ENCODE measurements around the gene HOXB1.

HOXB1 gene

DNA sequence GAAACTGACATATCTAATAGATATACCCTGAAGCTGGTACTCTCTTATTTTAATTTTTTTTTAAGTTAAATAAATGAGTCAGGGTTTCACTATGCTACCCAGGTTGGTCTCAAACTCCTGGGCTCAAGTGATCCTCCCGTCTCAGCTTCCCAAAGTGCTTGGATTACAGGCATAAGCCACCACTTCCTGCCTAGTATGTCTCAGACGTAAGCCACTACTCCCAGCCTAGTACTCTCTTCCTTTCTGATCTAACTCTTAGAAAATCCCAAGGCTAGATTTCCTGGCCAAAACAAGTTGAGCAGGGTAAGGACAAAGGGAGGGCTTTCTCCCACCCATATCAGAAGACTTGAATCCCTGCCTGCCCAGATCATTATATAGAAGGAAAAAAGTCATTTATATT is 33.7 kb downstream of the HOXB1 start:
- in situ Hi-C loops (cut with MboI; ENCODE audit: low pct_unique_long_range_greater_than_20kb, low sequenced_read_pairs, unreplicated experiment): no loop called here
- DNase-seq (ENCODE audit: low spot score): no peak
- TF ChIP-seq CTCF (IDR thresholded peaks at IDR 0.05; ENCODE audit: extremely low read depth, insufficient read depth, missing control alignments): no peak

- DNase-seq (ENCODE audit: low spot score): no peak
- TF ChIP-seq CTCF (IDR thresholded peaks at IDR 0.05; ENCODE audit: extremely low read depth, insufficient read depth, missing control alignments): no peak
- in situ Hi-C loops (cut with MboI; ENCODE audit: low pct_unique_long_range_greater_than_20kb, low sequenced_read_pairs, unreplicated experiment): no loop called here
These were observed 36.5 kb downstream of the HOXB1 start for GRCh38 chr17:48494335-48494734.

DNA sequence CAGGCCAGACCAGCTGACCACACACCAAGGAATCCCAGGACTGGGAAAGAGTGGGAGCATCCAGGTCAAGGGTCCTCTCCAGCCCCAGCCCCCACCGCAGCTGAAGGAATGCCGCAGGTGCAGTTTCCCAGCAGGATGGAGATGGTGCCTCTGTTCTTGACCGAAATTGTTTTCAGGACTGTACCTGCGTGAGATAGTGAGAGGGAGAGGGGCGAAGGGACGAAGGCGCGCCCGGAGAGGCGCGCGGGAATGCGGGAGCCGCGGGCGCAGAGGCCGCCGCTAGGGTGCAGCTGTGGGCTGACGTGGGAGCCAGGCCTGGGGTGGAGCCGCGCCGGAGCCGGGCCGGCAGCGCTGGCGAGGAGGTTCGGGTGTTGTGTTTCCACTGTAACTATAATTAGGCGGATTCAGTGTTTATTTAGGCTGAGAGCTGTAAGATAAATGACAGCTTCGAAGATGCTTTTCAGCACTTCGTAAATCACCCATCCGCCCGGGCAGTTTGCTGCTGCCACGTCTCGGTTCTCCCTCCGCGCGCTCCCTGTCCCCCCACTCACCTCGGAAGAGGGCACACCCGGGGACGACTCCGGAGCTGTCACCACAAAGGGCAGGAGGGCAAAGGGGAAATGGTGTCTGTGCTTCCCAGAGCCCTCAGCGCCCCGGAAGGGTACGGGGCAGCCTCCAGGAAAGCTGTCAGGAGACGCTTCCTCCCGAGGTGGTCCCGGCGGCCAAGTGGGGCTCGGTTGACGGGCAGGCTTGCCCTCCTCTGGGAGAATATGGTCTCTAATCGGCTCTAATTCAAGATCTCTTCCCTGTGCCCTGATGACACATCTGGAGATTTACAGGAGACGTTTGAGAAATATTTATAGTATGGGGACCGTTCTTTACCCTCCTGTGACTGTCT is 38.2 kb downstream of the HOXB1 start:
- in situ Hi-C loops (cut with MboI; ENCODE audit: low pct_unique_long_range_greater_than_20kb, low sequenced_read_pairs, unreplicated experiment): no loop called here
- DNase-seq (ENCODE audit: low spot score): peak; percentile 84
- TF ChIP-seq CTCF (IDR thresholded peaks at IDR 0.05; ENCODE audit: extremely low read depth, insufficient read depth, missing control alignments): peak; percentile 95

- in situ Hi-C loops (cut with MboI; ENCODE audit: low pct_unique_long_range_greater_than_20kb, low sequenced_read_pairs, unreplicated experiment): no loop called here
- DNase-seq (ENCODE audit: low spot score): peak; percentile 25
- no peak for TF ChIP-seq CTCF (IDR thresholded peaks at IDR 0.05; ENCODE audit: extremely low read depth, insufficient read depth, missing control alignments)
These were observed 39.1 kb downstream of the HOXB1 start for GRCh38 chr17:48491527-48492273.

- in situ Hi-C loops (cut with MboI; ENCODE audit: low pct_unique_long_range_greater_than_20kb, low sequenced_read_pairs, unreplicated experiment): no loop called here
- no peak for DNase-seq (ENCODE audit: low spot score)
- no peak for TF ChIP-seq CTCF (IDR thresholded peaks at IDR 0.05; ENCODE audit: extremely low read depth, insufficient read depth, missing control alignments)
These were observed 40.3 kb downstream of the HOXB1 start for GRCh38 chr17:48490451-48490892.

GRCh38 chr17:48489781-48490180 is 41.0 kb downstream of the HOXB1 start:
- TF ChIP-seq CTCF (IDR thresholded peaks at IDR 0.05; ENCODE audit: extremely low read depth, insufficient read depth, missing control alignments): no peak
- in situ Hi-C loops (cut with MboI; ENCODE audit: low pct_unique_long_range_greater_than_20kb, low sequenced_read_pairs, unreplicated experiment): no loop called here
- DNase-seq (ENCODE audit: low spot score): no peak

Data from GM13977 (cell line).